NCI-H345 (cell line): ENCODE data around the gene MED13L.
"Not testable (repeated sequence)": the region's sequence is repeated elsewhere in the genome, so short reads cannot be mapped to it uniquely, and the experiment has no call there.

Experiments used
- DNase-seq: peaks from one replicate; lab custom pipeline; 2025; lab: John Stamatoyannopoulos, UW

Gene MED13L

GRCh38 chr12:116153113-116153512 lies 124.4 kb downstream of the MED13L start:
- no peak for DNase-seq

GRCh38 chr12:116152268-116152667 lies 125.2 kb downstream of the MED13L start:
- DNase-seq: no peak

GRCh38 chr12:116150452-116150851 lies 127.0 kb downstream of the MED13L start:
- no peak for DNase-seq

- no peak for DNase-seq
These were observed 127.5 kb downstream of the MED13L start for GRCh38 chr12:116150001-116150400.

- DNase-seq: no peak
These were observed 128.6 kb downstream of the MED13L start for GRCh38 chr12:116148844-116149243.

GRCh38 chr12:116146386-116146785 lies 131.1 kb downstream of the MED13L start:
- DNase-seq: no peak

GRCh38 chr12:116145451-116145850 lies 132.0 kb downstream of the MED13L start:
- DNase-seq: no peak

- DNase-seq: no peak
These were observed 133.1 kb downstream of the MED13L start for GRCh38 chr12:116144384-116144783.

- no peak for DNase-seq
These were observed 133.6 kb downstream of the MED13L start for GRCh38 chr12:116143909-116144308.

GRCh38 chr12:116142936-116143898 lies 134.3 kb downstream of the MED13L start:
- no peak for DNase-seq

- no peak for DNase-seq
These were observed 135.7 kb downstream of the MED13L start for GRCh38 chr12:116141833-116142162.

- DNase-seq: no peak
These were observed 136.2 kb downstream of the MED13L start for GRCh38 chr12:116141110-116141832.

GRCh38 chr12:116140529-116140928 lies 137.0 kb downstream of the MED13L start:
- DNase-seq: no peak

GRCh38 chr12:116138781-116139180 lies 138.7 kb downstream of the MED13L start:
- no peak for DNase-seq

- DNase-seq: no peak
These were observed 139.1 kb downstream of the MED13L start for GRCh38 chr12:116138364-116138763.

- DNase-seq: no peak
These were observed 140.2 kb downstream of the MED13L start for GRCh38 chr12:116137318-116137717.

- no peak for DNase-seq
These were observed 141.2 kb downstream of the MED13L start for GRCh38 chr12:116136340-116136739.

GRCh38 chr12:116135209-116135930 lies 142.1 kb downstream of the MED13L start:
- peak; percentile 56 for DNase-seq

- DNase-seq: no peak
These were observed 143.8 kb downstream of the MED13L start for GRCh38 chr12:116133636-116134214.

- no peak for DNase-seq
These were observed 144.3 kb downstream of the MED13L start for GRCh38 chr12:116133149-116133548.

GRCh38 chr12:116131987-116132386 lies 145.5 kb downstream of the MED13L start:
- not testable (repeated sequence) for DNase-seq

GRCh38 chr12:116131176-116131575 lies 146.3 kb downstream of the MED13L start:
- DNase-seq: no peak
